ENCODE results near the gene SPACA6. TPM values are rescaled to one million over a fixed set of nuclear protein-coding genes. Genes with fewer than 3 reads are reported as not detected.
A peak's percentile ranks its signal among the peaks of the same experiment; 100 is the strongest.
"Not testable (repeated sequence)": the region's sequence is repeated elsewhere in the genome, so short reads cannot be mapped to it uniquely, and the experiment has no call there.

SPACA6 gene
- total RNA-seq, 1 donor from 2014 or later: 47.7 TPM

DNA sequence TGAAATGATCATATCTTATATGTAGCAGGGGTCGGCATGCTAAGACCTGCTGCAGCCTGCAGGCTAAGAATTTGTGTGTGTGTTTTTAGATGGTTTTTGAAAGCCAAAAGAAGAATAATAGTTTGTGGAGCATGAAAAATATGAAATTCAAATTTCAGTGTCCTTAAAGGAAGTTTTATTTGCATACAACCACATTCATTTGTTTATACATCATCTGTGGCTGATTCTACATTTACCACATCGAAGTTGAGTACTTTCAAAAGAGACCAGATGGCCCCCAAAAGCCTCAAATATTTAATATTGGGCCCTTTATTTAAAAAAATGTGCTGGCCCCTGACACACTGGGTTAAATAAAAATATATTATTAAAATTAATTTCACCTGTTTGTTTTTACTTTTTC lies 29.4 kb downstream of the SPACA6 start:
- DNase-seq (ENCODE audit: low spot score) (no peak), ATAC-seq (no peak)
- intact Hi-C loops (cut with DNase I): no loop called here

- no peak for DNase-seq (ENCODE audit: low spot score)
Measured at GRCh38 chr19:51724543-51724942, 31.4 kb downstream of the SPACA6 start.

GRCh38 chr19:51726049-51726448 lies 32.9 kb downstream of the SPACA6 start:
- intact Hi-C loops (cut with DNase I): no loop called here
- ATAC-seq (peak; percentile 91), DNase-seq (ENCODE audit: low spot score) (no peak)

More at GRCh38 chr19:51724543-51724942, 31.4 kb downstream of the SPACA6 start:
- ATAC-seq: peak; percentile 62
- intact Hi-C loops (cut with DNase I): no loop called here

- intact Hi-C loops (cut with DNase I): no loop called here
Measured at GRCh38 chr19:51727349-51727880, 34.3 kb downstream of the SPACA6 start.

DNA sequence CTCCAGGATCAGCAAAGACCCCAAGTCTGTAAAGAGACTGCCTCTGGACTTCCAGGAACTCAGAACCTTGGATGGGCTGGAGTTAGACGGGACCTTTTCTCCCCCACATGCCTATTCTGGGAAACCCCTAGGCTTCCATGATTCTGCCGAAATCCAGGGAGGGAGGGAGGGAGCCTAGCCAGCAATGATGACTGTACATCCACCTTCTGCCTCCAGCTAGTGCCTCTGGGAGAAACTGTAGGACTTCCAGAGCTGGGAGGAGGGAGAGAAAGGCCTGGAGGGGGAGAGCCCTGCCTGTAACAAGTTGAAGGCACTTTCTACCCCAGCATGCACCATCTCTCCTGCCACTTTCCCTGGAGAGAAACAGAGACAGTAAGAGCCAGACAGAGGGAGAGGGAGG lies 36.7 kb downstream of the SPACA6 start:
- no peak for ATAC-seq
- DNase-seq (ENCODE audit: low spot score): no peak
- intact Hi-C loops (cut with DNase I): no loop called here

More at GRCh38 chr19:51727349-51727880, 34.3 kb downstream of the SPACA6 start:
- DNase-seq (ENCODE audit: low spot score): no peak
- ATAC-seq: no peak

DNA sequence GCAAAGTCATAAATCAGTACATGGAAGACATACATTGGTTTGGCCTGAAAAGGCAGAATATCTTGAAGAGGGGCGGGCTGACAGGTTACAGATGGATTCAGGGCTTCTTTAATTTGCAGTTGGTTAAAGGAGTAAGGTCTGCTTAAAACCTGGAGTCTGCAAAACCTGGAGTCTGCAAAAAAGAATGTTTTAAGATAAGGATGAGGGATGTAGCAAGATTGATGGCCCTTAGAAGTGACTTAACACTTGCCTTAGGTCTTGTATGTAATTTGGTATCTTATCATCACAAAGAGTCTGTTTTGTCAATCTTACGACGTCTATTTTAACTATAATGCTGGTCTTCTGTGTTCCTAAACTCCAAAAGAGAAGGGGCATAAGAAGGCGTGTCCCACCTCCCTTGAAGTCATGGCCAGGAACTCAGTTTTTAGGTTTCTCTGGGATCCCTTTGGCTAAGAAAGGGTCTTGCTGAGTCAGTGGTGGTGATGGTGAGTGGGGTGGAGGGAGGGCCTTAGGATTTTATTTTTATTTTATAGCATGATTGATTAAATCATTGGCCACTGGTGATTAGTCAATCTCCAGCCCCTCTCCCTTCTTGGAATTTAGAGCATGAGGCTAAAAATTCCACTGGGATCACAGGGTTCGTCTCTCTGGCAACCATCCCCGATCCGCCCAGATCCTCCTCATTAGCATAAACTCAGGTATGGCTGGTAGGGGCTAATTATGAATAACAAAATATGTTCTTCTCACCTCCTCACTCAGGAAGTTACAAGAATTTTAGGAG lies 40.8 kb downstream of the SPACA6 start:
- intact Hi-C loops (cut with DNase I): no loop called here
- no peak for DNase-seq (ENCODE audit: low spot score)
- ATAC-seq: no peak

- peak; percentile 62 for DNase-seq (ENCODE audit: low spot score)
- peak; percentile 85 for ATAC-seq
- intact Hi-C loops (cut with DNase I): no loop called here
Measured at GRCh38 chr19:51735759-51736449, 42.8 kb downstream of the SPACA6 start.

DNA sequence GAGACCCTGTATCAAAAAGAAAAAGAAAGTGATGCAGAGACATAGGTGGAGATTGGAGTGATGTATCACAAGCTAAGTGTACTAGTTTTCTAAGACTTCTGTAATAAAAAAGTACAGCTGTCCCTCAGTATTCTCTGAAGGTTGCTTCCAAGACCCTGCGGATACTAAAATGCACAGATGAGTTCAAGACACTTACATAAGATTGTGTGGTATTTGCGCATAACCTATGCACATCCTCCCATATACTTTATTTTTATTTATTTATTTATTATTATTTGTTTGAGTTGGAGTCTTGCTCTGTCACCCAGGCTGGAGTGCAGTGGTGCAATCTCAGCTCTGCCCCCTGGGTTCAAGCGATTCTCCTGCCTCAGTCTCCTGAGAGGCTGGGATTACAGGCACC lies 44.3 kb downstream of the SPACA6 start:
- no peak for ATAC-seq
- intact Hi-C loops (cut with DNase I): no loop called here
- no peak for DNase-seq (ENCODE audit: low spot score)

DNA sequence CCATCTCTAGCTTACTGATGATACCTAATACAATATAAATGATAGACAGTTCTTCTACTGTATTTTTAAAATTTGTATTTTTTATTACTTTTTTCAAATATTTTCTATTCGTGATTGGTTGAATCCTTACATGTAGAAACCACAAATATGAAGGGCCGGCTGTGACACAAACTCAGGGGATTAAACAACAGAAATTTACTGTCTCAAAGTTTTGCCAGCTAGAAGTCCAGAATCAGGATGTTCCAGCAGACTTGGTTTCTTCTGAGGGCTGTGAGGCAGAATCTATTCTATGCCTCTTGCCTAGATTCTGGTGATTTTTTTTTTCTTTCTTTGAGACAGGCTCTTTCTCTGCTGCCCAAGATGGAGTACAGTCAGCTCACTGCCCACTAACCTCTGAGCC lies 44.8 kb downstream of the SPACA6 start:
- ATAC-seq (no peak), DNase-seq (ENCODE audit: low spot score) (no peak)
- intact Hi-C loops (cut with DNase I): no loop called here

GRCh38 chr19:51738523-51738922 lies 45.4 kb downstream of the SPACA6 start:
- DNase-seq (ENCODE audit: low spot score); ATAC-seq; intact Hi-C loops (cut with DNase I): not testable (repeated sequence)

DNA sequence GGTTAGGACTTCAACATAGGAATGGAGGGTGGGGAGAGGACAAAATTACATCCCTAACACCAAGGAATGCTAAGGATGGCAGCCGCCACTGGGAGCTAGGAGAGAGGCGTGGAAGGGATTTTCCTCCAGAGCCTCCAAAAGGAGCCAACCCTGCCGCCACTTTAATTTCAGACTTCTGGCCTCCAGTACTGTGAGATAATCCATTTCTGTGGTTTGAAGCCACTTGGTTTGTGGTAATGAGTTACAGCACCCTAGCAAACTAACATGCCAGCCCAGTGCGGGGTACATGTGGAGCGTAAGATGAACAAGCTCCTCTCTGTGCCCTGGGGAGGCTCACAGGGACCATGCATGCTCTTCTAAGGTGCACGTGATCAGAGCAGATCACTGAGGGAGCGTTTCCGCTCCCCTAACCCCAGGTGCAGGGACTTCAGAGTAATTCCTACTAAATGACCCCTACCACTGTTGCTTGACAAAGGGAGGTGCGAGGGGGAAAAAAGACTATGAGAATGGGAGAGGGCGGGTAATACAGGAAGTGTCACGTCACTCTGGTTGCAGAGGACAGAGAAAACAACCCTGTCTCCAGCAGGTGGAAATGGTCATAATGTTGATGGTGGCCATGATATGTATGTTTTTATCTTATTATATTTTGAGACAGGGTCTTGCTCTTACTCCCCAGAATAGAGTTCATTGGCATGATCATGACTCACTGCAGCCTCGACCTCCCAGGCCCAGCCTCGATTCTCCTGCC lies 46.5 kb downstream of the SPACA6 start:
- no peak for DNase-seq (ENCODE audit: low spot score)
- no peak for ATAC-seq
- intact Hi-C loops (cut with DNase I): no loop called here

DNA sequence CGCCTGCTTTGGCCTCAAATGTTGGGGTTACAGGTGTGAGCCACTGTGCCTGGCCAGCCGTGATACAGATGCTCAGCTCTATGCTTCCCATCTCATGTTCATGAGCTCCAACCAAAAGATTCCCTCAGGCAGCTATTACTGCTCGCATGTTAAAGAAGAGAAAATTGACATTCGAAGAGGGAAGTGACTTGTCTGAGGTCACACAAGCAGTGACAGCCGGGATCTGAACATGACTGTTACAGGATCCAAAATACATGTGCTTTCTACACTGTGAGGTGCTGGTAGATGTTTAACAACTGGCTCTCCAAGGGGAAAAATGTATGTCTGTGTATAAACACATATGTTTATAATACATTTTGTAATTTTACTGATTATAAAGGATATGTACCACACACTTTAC lies 47.2 kb downstream of the SPACA6 start:
- ATAC-seq (no peak), DNase-seq (ENCODE audit: low spot score) (no peak)
- intact Hi-C loops (cut with DNase I): no loop called here

GRCh38 chr19:51742789-51743188 lies 49.7 kb downstream of the SPACA6 start:
- ATAC-seq (no peak), DNase-seq (ENCODE audit: low spot score) (no peak)
- intact Hi-C loops (cut with DNase I): no loop called here

GRCh38 chr19:51743405-51743804 lies 50.3 kb downstream of the SPACA6 start:
- intact Hi-C loops (cut with DNase I): no loop called here
- ATAC-seq (no peak), DNase-seq (ENCODE audit: low spot score) (no peak)

- DNase-seq (ENCODE audit: low spot score) (no peak), ATAC-seq (no peak)
- intact Hi-C loops (cut with DNase I): no loop called here
Measured at GRCh38 chr19:51746731-51747130, 53.6 kb downstream of the SPACA6 start.

DNA sequence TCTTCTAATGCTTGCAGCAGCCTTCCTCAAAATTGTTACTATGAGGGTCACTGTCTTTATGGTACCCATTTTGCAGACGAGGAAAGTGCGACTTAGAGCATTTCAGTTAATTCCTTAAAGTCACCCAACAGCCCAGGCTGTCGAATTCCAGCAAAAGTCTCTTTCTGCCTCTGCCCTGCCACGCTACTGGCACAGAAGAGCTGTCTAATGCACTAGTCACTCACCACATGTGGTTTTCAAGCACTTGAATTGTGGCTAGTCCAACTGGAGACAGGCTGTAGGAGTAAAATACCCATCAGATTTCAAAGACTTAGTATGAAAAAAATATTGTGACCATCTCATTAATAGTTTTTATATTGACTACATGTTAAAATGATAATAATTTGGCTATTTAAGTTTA lies 56.8 kb downstream of the SPACA6 start:
- DNase-seq (ENCODE audit: low spot score) (no peak), ATAC-seq (no peak)
- intact Hi-C loops (cut with DNase I): no loop called here

DNA sequence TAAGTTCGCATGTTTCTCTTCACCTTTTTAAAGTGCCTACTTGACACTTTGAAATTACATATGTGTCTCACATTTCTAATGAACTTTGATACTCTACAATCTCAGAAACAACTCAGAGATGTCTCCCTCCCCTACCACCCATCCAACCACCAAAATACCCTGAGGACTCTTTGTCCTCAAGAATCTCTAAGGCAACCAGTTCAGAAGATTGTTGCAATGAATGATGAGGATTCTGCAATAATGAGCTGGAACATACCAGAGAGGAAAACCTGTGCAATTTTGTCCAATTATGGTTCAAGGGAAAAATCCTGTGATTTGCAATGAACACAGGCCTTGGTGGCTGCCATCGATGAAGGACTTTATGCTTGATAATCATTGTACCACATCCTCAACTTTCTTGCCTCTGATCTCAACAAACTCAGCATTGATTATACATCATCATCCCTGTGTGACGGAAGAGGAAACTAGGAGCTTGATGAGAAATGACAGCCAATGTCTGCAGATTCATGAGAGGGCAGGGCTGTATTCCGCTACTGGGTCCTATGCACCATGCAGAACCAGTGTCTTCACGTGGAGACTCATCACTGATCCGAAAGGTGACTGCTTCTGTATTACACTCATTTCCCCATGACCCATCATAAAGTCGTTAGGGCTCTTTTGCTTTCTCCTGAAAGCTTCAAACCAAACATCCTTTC lies 57.4 kb downstream of the SPACA6 start:
- no peak for DNase-seq (ENCODE audit: low spot score)
- intact Hi-C loops (cut with DNase I): no loop called here
- no peak for ATAC-seq

DNA sequence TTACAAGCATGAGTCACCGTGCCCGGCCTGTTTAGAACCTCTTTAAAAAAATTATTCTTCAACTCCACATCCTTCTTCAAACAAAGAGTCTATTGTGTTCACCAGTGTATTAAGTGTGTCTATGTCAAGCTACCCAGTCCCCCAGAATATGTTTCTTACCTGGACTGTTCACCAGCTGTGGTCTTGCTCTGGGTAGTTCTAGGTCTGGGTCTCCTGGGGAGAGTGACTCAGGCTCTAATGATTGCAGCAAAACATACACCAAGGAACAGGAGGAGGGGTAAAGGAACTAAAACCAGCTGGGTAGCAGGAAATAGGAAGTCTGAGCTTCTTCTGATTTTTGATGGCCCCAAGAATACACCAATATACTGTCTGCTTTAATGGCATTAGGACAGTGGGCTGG lies 58.5 kb downstream of the SPACA6 start, which contains the start of gene FPR1:
Gene FPR1, minus strand, starts transcription at position 224 of the 400 bp plus-strand sequence. CDS start 4,884 bp downstream, outside the sequence.
- intact Hi-C loops (cut with DNase I): no loop called here
- DNase-seq (ENCODE audit: low spot score) (no peak), ATAC-seq (peak; percentile 67)

DNA sequence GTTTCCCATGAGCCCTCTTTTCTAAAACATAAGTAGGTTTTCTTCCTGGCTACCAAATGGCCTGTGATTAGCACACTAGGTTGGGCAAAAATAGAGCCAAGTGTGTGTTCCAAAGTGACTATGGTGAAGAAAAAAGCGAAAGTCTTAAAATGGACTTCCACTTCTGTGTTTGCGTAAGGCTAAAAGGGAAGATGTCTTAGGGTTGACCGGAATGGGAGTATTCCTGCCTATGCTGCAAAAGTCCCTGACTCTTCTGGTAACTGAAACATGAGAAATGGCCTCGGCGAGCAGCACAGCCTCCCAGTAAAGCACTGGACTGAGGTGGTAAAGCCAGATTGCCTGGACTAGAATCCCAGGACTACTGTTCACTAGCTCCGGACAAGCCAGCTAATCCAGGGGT lies 61.0 kb downstream of the SPACA6 start:
- DNase-seq (ENCODE audit: low spot score): no peak
- intact Hi-C loops (cut with DNase I): no loop called here
- peak; percentile 24 for ATAC-seq

All from sciatic nerve (tissue), 2 donors.